Epithelial cell of umbilical artery (primary cell): Measurements from ENCODE around the gene TANC2. TPM values are rescaled to one million over a fixed set of nuclear protein-coding genes. Genes with fewer than 3 reads are reported as not detected.

Source experiments
- total RNA-seq: library from RNA; depleted of rRNA; stranded (reverse); fragments of >200 nt; gene quantifications from 2 replicates; pipeline ENCODE4 v1.2.3, GENCODE V29; 2014

Gene TANC2
- 8.7 and 26.3 TPM in 2 replicates for total RNA-seq

DNA sequence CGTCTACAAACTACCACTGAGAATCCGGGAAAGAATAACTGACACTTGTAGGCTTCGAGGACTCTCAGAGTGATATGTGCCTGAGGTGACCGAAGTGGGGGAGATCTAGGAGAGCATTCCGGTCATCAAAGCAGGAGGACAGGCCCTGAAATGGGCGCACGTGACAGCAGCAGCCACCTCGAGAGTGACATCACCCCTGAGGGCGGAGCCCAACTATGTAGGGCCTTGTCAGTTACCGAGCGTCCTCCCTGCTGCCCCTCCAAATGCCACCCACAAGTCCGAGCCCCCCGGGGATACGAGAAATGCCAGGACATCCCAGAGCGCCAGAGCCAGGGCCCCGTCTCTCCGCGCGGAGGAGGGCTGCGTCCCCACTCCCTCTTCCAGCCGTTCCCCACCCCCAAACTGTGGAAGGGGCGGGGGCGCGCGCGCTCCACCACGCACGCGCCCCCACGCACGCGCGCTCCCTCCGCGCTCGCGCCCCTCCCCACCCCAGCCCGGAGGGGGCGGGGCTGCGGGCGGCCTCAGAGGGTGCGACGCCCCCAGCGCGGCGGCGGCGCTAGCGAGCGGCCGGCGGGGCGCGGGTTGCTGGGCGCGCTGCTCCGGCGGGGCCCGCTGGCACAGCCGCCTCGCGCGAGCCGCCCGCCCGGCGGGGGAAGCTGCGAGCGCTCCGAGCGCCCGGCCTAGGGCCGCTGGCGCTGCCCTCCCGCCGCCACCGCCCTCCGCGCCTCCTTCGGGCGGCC lies at the start of gene TANC2:
TSS of gene TANC2 (plus strand) at position 550 of the 740 bp plus-strand sequence. CDS start 43,325 bp downstream, outside the sequence.

Other genes with a start within 250 kb of the TANC2 start
- gene MARCHF10, start 157.9 kb upstream of the TANC2 start, total RNA-seq, result under 0.01 TPM in 1 of 2 replicates, not detected in the other